ENCODE results near the gene CD300E.

Gene CD300E

DNA sequence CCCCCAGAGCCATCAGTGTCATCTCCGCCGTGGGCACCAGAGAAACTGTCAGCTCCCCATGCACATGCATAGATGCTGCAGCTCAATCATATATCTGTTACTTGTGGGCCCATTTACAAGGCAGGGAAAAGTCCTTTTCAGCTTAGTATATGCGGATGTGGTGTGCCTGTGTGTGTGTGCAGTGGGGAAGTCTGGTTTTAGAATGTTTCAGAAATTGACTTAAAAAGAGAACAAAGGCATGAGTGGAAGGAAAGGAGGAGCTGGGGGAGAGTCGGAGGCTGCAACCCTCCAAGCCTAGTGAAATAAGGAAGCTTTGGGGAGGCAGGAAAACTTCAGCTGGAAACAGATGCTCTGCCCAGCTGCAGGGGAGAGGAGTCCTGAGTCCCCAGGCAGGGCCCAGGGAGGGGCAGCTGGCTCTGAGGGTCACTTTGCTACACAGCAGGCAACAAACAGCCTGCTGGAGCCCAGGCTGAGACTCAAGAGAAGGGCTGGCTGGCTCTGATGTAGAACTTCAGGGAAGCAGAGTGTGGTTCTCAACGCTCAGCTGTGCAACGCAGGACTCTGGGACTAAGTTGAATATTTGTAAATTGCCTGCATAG, 20.4 kb downstream of the CD300E start:
- TF ChIP-seq, protein P1, sequence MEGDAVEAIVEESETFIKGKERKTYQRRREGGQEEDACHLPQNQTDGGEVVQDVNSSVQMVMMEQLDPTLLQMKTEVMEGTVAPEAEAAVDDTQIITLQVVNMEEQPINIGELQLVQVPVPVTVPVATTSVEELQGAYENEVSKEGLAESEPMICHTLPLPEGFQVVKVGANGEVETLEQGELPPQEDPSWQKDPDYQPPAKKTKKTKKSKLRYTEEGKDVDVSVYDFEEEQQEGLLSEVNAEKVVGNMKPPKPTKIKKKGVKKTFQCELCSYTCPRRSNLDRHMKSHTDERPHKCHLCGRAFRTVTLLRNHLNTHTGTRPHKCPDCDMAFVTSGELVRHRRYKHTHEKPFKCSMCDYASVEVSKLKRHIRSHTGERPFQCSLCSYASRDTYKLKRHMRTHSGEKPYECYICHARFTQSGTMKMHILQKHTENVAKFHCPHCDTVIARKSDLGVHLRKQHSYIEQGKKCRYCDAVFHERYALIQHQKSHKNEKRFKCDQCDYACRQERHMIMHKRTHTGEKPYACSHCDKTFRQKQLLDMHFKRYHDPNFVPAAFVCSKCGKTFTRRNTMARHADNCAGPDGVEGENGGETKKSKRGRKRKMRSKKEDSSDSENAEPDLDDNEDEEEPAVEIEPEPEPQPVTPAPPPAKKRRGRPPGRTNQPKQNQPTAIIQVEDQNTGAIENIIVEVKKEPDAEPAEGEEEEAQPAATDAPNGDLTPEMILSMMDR (IDR thresholded peaks at IDR 0.05; ENCODE audit: low read depth, low read length, missing control alignments) = no peak
- no peak for DNase-seq (ENCODE audit: extremely low read depth, low read depth)
- no peak overlapping the region for H3K4me3 ChIP-seq (replicated peaks; ENCODE audit: low read depth, low read length)

DNA sequence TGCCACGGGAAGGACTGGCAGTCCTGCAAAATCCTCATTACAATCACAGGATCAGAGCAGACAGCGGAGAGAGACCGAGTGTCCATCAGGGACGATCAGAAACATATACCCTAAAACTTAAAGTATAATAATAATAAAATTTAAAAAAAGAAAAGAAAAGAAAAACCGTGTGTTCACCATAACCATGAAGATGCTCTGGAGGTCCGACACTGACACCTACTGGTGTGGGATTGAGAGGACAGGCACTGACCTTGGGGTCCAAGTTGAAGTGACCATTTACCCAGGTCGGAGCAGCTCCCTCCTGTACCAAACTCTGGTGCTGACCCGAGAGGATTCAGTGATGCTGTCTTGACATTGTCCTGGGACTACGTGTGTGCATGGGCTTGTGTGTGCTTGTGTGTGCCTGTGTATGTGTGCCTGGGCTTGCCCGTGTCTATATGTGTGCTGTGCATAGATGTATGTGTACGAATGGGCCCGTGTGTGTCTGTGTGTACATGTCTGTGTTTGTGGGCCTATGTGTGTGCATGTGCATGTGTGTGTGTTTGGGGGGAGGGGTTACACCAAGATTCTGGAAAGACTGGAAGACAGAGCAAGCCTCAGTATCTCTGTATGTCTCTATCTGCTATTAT, 21.5 kb downstream of the CD300E start:
- DNase-seq (ENCODE audit: extremely low read depth, low read depth) = no peak
- TF ChIP-seq, protein P1 (IDR thresholded peaks at IDR 0.05; ENCODE audit: low read depth, low read length, missing control alignments) = peak; percentile 55
- H3K4me3 ChIP-seq (replicated peaks; ENCODE audit: low read depth, low read length) = no peak overlapping the region

DNA sequence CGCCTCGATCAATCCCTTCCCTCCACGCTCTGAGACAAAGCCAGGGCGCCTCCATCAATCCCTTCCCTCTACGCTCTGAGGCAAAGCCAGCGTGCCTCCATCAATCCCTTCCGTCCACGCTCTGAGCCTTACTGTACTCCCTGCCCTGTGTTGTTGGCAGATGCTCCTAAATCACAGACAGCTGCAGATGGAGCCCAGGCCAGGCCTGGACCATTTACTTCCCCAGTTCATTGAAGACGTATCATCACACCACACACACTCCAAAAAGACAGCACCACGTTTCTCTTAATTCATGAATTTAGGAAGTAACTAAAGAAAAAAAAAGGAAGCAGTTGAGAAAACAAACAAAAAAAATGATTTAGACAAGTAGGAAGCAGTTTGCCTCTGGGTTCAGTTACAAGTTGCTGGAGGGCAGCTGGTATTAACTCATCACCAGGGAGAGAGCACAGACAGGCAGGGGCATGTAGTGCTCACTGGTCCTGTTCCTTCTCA, 24.0 kb downstream of the CD300E start:
- TF ChIP-seq, protein P1 (IDR thresholded peaks at IDR 0.05; ENCODE audit: low read depth, low read length, missing control alignments) = no peak
- no peak for DNase-seq (ENCODE audit: extremely low read depth, low read depth)
- no peak overlapping the region for H3K4me3 ChIP-seq (replicated peaks; ENCODE audit: low read depth, low read length)

DNA sequence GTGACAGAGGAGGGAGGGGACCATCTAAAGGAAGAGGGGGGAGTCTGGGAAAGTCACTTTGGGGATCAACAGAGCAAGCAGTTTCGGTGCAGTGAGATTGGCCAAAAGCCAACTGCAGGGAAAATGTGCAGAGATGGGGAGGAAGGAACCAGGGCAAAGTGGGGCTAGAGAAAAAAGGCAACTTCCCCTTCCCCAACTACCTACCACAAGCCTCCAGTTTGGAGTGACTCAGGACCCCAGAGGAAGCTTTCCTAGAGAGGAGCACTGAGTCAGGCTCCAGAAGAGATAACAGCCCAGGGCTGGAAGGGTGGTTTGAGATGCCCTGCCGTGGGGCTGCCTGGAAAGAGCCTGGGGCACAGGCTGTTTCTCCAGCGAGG, 24.5 kb downstream of the CD300E start:
- no peak for DNase-seq (ENCODE audit: extremely low read depth, low read depth)
- H3K4me3 ChIP-seq (replicated peaks; ENCODE audit: low read depth, low read length) = no peak overlapping the region

DNA sequence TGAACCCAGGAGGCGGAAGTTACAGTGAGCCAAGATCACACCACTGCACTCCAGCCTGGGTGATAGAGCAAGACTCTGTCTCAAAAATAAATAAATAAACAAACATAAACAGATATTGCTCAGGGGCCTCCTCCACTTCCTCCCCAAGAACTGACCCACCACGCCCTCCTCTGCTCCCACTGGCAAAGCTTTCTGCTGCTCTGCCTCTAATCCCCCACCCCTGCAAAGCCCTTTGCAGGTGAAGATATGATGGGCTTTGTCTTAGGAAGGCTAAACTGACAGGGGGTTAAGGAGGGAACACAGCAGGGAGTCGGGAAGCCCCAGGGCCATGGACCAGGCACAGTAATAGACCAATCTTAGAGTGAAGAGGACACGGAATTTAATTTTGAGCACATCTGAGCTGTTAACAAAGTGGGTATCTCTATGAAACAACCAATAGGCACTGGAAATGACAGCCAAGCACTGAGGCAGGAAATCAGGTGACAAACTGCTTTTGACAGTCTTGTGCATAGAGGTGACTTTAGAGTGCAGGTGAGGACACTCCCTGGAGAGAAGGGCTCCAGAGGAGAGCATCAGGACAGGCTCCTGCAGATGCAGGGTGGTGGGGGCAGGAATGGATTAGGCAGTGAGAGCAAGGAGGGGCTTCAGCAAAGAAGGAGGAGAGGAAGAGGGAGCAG, 25.1 kb downstream of the CD300E start:
- TF ChIP-seq, protein P1 (IDR thresholded peaks at IDR 0.05; ENCODE audit: low read depth, low read length, missing control alignments) = no peak
- DNase-seq (ENCODE audit: extremely low read depth, low read depth) = no peak
- no peak overlapping the region for H3K4me3 ChIP-seq (replicated peaks; ENCODE audit: low read depth, low read length)

More for the DNA sequence above, 24.5 kb downstream of the CD300E start:
- TF ChIP-seq, protein P1 (IDR thresholded peaks at IDR 0.05; ENCODE audit: low read depth, low read length, missing control alignments) = no peak

DNA sequence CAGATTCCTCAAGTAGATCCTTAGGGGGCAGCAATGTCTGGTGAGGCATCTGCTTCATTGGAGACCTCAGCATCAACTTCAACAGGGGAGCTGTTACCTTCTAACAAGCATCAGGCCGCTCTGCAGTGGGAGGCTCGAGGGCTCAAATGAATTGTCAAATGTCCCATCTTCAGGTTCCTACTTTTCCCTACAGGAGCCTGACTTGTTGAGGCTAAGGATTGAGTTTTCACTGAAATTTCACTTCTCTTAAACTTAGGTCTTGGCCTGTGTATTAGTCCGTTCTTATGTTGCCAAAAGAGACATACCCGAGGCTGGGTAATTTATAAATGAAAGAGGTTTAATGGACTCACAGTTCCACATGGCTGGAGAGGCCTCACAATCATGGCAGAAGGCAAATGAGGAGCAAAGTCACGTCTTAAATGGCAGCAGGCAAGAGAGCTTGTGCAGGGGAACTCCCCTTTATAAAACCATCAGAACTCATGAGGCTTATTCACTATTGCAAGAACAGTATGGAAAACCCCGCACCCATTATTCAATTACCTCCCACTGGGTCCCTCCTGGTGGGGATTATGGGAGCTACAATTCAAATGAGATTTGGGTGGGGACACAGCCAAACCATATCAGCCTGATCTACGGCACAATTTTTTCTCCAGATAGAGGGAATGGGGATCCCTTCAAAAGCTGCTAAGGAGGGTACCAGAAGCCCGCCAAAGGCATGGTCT, 26.3 kb downstream of the CD300E start:
- DNase-seq (ENCODE audit: extremely low read depth, low read depth) = no peak
- no peak overlapping the region for H3K4me3 ChIP-seq (replicated peaks; ENCODE audit: low read depth, low read length)
- TF ChIP-seq, protein P1 (IDR thresholded peaks at IDR 0.05; ENCODE audit: low read depth, low read length, missing control alignments) = no peak

Data from HFF-Myc (cell line).